GM18873 (cell line): ENCODE data around the gene LINGO3.
A peak's percentile ranks its signal among the peaks of the same experiment; 100 is the strongest.

Source experiments
- ATAC-seq: cut with Tn5 transposase; IDR thresholded peaks from one replicate; pipeline ENCODE4 v1.9.1; 2021; ENCODE audit warnings: mild to moderate bottlenecking, moderate library complexity, moderate number of reproducible peaks; ENCODE audit not compliant: unreplicated experiment, low FRiP score

Gene LINGO3

GRCh38 chr19:2270157-2270422, 37.9 kb downstream of the LINGO3 start:
- ATAC-seq, result no peak

GRCh38 chr19:2269244-2270156, 38.5 kb downstream of the LINGO3 start:
- ATAC-seq, result peak; percentile 59

- no peak for ATAC-seq
Observed at GRCh38 chr19:2268861-2269243, 39.1 kb downstream of the LINGO3 start.

- no peak for ATAC-seq
Observed at GRCh38 chr19:2268480-2268830, 39.5 kb downstream of the LINGO3 start.

- ATAC-seq, result no peak
Observed at GRCh38 chr19:2266183-2266993, 41.6 kb downstream of the LINGO3 start.

GRCh38 chr19:2261438-2262172, 46.3 kb downstream of the LINGO3 start:
- ATAC-seq, result no peak

GRCh38 chr19:2260341-2260805, 47.6 kb downstream of the LINGO3 start:
- no peak for ATAC-seq

- no peak for ATAC-seq
Observed at GRCh38 chr19:2259336-2259735, 48.6 kb downstream of the LINGO3 start.
